Muscle of leg (tissue), 11 donors: Measurements from ENCODE around the gene PAK5. TPM values are rescaled to one million over a fixed set of nuclear protein-coding genes. Genes with fewer than 3 reads are reported as not detected.
"Not testable (repeated sequence)": the region's sequence is repeated elsewhere in the genome, so short reads cannot be mapped to it uniquely, and the experiment has no call there.

Experiments
- DNase-seq: peaks from one replicate; pipeline ENCODE4 v3.0.0; 2013
- H3K27ac ChIP-seq: one replicate; pipeline ENCODE4 v1.5.1; 2013; ENCODE audit warnings: mild to moderate bottlenecking, low read length, control low read depth
- H3K27me3 ChIP-seq: one replicate; pipeline ENCODE4 v1.6.1; 2013; ENCODE audit warnings: low read length; ENCODE audit not compliant: control insufficient read depth, insufficient read depth
- H3K36me3 ChIP-seq: one replicate; pipeline ENCODE4 v1.6.1; 2013; ENCODE audit warnings: low read length; ENCODE audit not compliant: control insufficient read depth, insufficient read depth
- H3K4me1 ChIP-seq: one replicate; pipeline ENCODE4 v1.6.1; 2013; ENCODE audit warnings: low read length; ENCODE audit not compliant: control insufficient read depth, insufficient read depth
- H3K4me3 ChIP-seq: one replicate; pipeline ENCODE4 v1.5.1; 2013; ENCODE audit warnings: low read length, control low read depth
- H3K9me3 ChIP-seq: replicated peaks from 2 replicates; pipeline ENCODE4 v1.6.1; 2013; ENCODE audit warnings: low read depth, low read length; ENCODE audit not compliant: control insufficient read depth
- WGBS: methylation state at CpG from one replicate; pipeline ENCODE4 v1.1.5; 2013; ENCODE audit warnings: missing lambda C conversion rate; ENCODE audit not compliant: insufficient coverage; 5-methylcytosine and 5-hydroxymethylcytosine counted together
- polyA plus RNA-seq, 8 donors: library from polyadenylated mRNA; unstranded; fragments of 120-200 nt; gene quantifications; one replicate each; pipeline versions ENCODE4 v1.2.1 to v1.2.3, GENCODE V29; 2013; ENCODE audit warnings: inconsistent platforms in 1 of 8, low replicate concordance in 1 of 8; ENCODE audit not compliant: insufficient read length in 8 of 8, insufficient read depth in 1 of 8
- total RNA-seq: library from RNA; stranded (reverse); fragments of 120-200 nt; gene quantifications from one replicate; pipeline ENCODE4 v1.2.4, GENCODE V29; 2013

The PAK5 gene
- total and polyA plus RNA-seq, 9 donors = 0.04 to 0.24 (median 0.12) TPM

DNA sequence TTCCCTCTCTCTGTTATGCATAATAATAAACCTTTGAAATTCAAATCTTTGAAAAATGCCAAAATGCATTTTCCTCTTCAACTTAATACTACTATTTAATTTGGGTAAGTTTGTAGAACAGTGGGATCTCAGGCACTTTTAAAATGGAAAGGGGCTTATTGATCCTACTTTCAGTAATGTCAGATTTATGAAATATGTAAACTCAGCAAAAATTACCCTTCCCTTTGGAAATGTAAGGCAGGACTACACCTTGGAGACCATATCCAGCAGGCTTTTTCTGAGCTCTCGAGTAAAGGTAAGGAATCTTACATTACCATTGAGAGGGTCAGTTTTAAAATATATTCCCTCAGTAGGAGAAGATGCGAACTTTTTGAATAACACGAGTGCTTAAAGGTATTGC is 175.5 kb downstream of the PAK5 start:
- no peak overlapping the region for H3K4me3 ChIP-seq
- no peak overlapping the region for H3K27ac ChIP-seq
- H3K27me3 ChIP-seq = no peaks in the 10 kb centered on the region
- no peaks in the 10 kb centered on the region for H3K4me1 ChIP-seq
- WGBS = no CpG with 5 or more reads among the region's 3 CpGs
- no peak for DNase-seq
- no peaks in the 10 kb centered on the region for H3K9me3 ChIP-seq
- no peaks in the 10 kb centered on the region for H3K36me3 ChIP-seq

DNA sequence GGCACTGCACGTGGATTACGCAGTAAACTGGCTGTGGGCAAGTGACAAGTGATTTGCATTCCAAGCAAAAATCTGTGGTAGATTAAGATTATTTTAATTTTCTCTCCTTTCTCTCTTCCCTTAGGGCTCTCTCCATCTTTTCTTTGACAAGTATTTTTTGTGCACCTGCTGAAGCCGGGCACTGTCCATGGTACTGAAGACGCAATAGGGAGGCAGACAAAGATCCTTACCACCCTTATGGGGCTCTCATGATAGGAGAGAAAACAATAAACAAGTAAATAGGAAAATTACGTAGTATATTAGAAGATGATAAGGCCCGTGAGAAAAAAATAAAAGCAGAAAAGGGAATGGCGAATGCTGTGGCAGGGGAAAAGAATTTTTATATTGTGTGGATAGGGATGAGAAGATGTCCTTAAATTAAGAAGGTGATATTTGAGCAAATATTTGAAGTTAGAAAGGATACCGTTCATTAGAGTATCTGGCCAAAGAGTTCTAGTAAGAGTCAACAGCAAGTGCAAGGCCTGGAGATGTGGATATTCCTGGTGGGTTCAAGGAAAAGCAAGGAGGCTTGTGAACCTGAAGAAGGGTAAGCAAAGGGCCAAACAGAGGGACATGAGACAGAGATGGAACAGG is 178.5 kb downstream of the PAK5 start:
- no peak overlapping the region for H3K27ac ChIP-seq
- 61% methylated on average over 4 of the region's 8 CpGs for WGBS
- DNase-seq = peak; percentile 24

DNA sequence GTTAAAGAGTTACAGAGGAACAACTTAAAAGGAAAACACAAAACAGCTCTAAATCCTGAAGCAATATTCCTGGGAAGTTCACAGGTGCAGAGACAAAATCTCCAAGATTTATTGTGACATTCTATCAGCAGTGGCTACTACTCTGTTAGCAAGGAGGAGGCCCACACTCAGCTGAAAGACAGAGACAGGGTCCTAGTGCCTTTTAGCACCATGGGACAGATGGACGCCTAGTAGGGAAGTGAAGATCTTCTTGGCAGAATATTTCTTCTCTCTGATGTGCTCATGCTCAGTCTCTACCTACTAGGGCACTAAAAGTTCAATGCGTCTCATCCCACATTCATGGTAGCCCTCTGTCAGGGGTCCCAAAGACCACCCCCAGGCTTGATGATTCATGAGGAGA is 191.1 kb downstream of the PAK5 start:
- H3K9me3 ChIP-seq = no peaks in the 10 kb centered on the region
- H3K4me1 ChIP-seq = no peaks in the 10 kb centered on the region
- DNase-seq = no peak
- H3K36me3 ChIP-seq = no peaks in the 10 kb centered on the region
- no peaks in the 10 kb centered on the region for H3K27me3 ChIP-seq
- H3K4me3 ChIP-seq = no peak overlapping the region
- WGBS = no CpG with 5 or more reads among the region's 2 CpGs
- no peak overlapping the region for H3K27ac ChIP-seq

More for the DNA sequence above, 178.5 kb downstream of the PAK5 start:
- Histone ChIP-seq H3K9me3 (no peaks in the 10 kb centered on the region), H3K4me3 (no peak overlapping the region), H3K27me3 (no peaks in the 10 kb centered on the region), H3K36me3 (no peaks in the 10 kb centered on the region), H3K4me1 (no peaks in the 10 kb centered on the region)

DNA sequence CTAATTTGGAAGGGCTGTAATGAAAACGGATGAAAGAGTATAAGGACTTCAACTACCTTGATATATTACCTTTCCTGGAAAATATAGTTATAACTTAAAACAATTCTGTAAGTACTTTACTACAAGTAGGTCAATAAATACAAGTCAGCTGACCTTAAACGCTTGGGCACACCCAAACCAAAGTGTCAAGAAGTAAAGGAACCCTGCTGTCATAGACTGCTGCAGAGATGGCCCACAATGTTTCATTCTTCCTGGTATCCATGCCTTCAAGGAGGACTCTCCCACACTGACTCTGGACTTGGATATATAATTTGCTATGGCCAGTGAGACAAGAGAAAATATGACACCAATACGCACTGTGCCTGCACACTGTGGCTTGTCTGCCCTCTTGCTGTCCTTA is 192.5 kb downstream of the PAK5 start:
- no CpG with 5 or more reads among the region's 3 CpGs for WGBS
- H3K9me3 ChIP-seq = no peaks in the 10 kb centered on the region
- no peaks in the 10 kb centered on the region for H3K27me3 ChIP-seq
- H3K36me3 ChIP-seq = no peaks in the 10 kb centered on the region
- no peaks in the 10 kb centered on the region for H3K4me1 ChIP-seq
- H3K27ac ChIP-seq = no peak overlapping the region
- DNase-seq = no peak
- no peak overlapping the region for H3K4me3 ChIP-seq

DNA sequence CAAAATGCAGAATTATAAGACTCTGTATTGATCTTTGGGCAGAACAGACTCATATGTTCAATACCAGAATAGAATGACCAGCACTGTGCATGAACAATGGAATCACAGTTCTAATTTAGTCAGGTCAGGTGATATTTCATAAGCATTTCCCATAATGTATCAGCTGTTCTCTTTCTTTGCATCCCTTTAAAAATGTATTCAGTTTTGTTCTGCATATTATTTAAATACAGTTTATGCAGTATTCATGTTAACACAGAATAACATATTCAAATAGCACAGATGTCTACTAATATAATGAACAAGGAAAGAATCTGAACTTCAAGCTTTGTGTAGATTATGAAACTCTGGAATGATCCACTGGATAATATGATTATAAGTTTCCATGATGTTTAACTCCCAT is 196.0 kb downstream of the PAK5 start:
- no peak for DNase-seq
- H3K27ac ChIP-seq = no peak overlapping the region
- H3K9me3 ChIP-seq = no peaks in the 10 kb centered on the region
- no peak overlapping the region for H3K4me3 ChIP-seq
- no peaks in the 10 kb centered on the region for H3K36me3 ChIP-seq
- H3K27me3 ChIP-seq = no peaks in the 10 kb centered on the region
- H3K4me1 ChIP-seq = no peaks in the 10 kb centered on the region

DNA sequence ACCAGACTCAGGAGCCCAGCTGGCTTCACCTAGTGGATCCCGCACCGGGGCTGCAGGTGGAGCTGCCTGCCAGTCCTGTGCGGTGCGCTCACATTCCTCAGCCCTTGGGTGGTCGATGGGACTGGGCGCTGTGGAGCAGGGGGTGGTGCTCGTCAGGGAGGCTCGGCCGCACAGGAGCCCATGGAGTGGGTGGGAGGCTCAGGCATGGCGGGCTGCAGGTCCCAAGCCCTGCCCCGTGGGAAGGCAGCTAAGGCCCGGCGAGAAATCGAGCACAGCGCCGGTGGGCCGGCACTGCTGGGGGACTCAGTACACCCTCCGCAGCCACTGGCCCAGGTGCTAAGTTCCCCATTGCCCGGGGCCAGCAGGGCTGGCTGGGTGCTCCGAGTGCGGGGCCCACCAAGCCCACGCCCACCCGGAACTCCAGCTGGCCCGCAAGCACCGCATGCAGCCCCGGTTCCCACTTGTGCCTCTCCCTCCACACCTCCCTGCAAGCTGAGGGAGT is 197.3 kb downstream of the PAK5 start:
- not testable (repeated sequence) for H3K27me3 ChIP-seq, DNase-seq, H3K27ac ChIP-seq, H3K4me3 ChIP-seq, H3K9me3 ChIP-seq, H3K36me3 ChIP-seq, H3K4me1 ChIP-seq
- WGBS = no CpG with 5 or more reads among the region's 26 CpGs

DNA sequence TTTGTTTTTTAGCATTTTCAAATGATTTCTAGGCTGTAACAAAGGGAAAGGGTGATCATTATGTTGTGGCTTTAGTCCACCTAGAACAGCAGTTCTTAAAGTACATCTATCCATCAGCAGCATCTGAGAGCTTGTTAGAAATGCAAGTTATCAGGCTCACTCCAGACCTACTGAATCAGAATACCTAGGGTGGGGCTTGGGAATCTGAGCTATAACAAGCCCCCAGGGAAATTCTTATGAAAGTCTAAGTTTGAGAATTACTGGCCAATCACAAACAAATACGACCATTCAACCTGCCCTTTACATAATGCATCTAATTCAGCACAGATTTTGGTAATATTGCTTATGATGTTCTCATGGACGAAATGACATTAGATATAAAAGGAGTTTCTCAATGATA is 201.0 kb downstream of the PAK5 start:
- no peak overlapping the region for H3K4me3 ChIP-seq
- H3K4me1 ChIP-seq = no peaks in the 10 kb centered on the region
- no peak for DNase-seq
- no peaks in the 10 kb centered on the region for H3K36me3 ChIP-seq
- H3K27me3 ChIP-seq = no peaks in the 10 kb centered on the region
- no peak overlapping the region for H3K27ac ChIP-seq
- no CpG with 5 or more reads among the region's 2 CpGs for WGBS
- H3K9me3 ChIP-seq = no peaks in the 10 kb centered on the region

DNA sequence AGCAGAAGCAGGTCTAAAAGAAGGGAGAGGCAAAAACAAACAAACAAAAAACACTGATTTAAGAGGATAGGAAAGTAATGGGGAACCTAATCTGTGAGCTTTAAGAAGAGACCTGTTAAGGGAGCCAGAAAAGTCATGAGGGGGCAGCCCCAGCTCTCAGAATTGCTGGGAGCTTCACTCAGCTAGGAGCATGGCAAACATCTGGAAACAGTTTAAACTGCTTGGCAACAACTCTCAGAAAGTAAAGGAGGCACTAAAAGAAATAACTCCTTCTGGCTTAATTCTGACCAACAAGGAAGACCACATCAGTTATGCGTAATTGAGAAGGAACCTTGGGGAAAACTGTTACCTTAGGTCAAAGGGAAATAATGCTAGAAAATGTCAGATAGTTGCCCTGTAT is 203.1 kb downstream of the PAK5 start:
- WGBS = no CpG with 5 or more reads among the region's 1 CpG
- H3K27ac ChIP-seq = no peak overlapping the region
- H3K4me3 ChIP-seq = no peak overlapping the region
- H3K27me3 ChIP-seq = no peaks in the 10 kb centered on the region
- DNase-seq = no peak
- H3K9me3 ChIP-seq = no peaks in the 10 kb centered on the region
- H3K4me1 ChIP-seq = no peaks in the 10 kb centered on the region
- H3K36me3 ChIP-seq = no peaks in the 10 kb centered on the region

DNA sequence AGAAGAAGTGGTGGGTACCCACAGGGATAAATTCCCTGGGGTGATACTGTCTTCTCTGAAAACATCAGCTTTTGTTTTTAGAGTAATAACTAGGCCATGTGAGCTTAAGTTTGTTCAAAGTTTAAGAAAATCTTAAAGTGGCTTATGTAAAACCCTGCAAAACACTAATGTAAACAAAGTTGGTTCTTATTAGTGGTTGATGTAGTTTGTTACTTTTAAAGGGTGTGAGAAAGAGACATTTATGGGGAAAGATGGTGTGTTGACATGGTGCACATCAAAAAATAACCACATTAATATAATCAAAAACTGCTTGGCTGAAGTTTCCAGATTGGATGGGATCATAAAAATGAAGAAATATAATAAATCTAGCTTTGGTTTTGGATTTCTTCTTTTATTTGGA is 204.5 kb downstream of the PAK5 start:
- Histone ChIP-seq H3K4me1 (no peaks in the 10 kb centered on the region), H3K27ac (no peak overlapping the region), H3K4me3 (no peak overlapping the region), H3K27me3 (no peaks in the 10 kb centered on the region), H3K36me3 (no peaks in the 10 kb centered on the region), H3K9me3 (no peaks in the 10 kb centered on the region)
- no peak for DNase-seq

DNA sequence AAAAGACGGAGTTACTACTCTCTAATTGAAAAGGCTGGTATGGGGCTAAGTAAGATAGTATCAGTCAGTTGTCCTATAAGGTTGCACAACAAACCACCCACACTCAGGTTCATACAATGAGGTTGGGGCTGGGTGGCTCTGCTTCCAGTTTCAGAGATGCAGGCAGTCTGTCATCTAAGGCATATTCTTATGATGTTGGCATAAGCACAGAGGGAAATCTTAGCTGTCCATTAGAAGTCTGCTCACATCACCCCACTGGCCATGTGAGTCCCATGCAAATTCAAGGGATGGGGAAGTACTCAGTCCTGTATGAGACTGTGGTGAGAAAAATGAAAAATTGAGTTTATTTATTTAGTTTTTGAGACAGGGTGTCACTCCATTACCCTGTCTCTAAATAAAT is 205.9 kb downstream of the PAK5 start:
- DNase-seq = no peak
- H3K27me3 ChIP-seq = no peaks in the 10 kb centered on the region
- no peaks in the 10 kb centered on the region for H3K36me3 ChIP-seq
- WGBS = no CpG with 5 or more reads among the region's 1 CpG
- H3K27ac ChIP-seq = no peak overlapping the region
- no peaks in the 10 kb centered on the region for H3K4me1 ChIP-seq
- no peaks in the 10 kb centered on the region for H3K9me3 ChIP-seq
- H3K4me3 ChIP-seq = no peak overlapping the region

DNA sequence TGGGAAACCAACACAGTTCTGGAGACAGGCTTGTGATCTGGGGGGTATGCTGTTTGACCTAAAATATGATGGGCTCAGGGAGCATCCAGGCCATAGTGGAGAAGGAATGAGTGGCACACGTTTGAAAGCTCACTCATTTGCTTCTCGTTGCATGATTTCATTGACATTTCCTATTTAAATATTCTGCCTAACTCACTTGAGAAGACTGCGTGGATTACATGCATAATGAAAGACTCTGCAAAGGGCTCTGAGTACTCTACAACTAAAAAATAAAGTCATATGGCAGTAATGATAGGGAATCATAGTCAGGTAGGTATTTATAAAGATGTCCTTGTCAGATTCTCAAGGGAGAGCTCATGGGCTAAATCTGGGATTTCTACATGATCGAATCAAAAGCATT is 206.6 kb downstream of the PAK5 start:
- DNase-seq = no peak
- H3K27me3 ChIP-seq = no peaks in the 10 kb centered on the region
- WGBS = no CpG with 5 or more reads among the region's 4 CpGs
- no peaks in the 10 kb centered on the region for H3K4me1 ChIP-seq
- H3K4me3 ChIP-seq = no peak overlapping the region
- H3K27ac ChIP-seq = no peak overlapping the region
- H3K36me3 ChIP-seq = no peaks in the 10 kb centered on the region
- H3K9me3 ChIP-seq = no peaks in the 10 kb centered on the region
